MM.1S (cell line): ENCODE measurements around the gene KIAA0930.

Source experiments
- DNase-seq: peaks from one replicate; pipeline ENCODE4 v3.0.0-alpha.2; 2015
- H2AFZ ChIP-seq: fragments of 300-600 bp; sonication (generic); 2 replicates; pipeline ENCODE4 v1.6.0; 2016; ENCODE audit warnings: antibody characterized with exemption, low read length
- H3F3A ChIP-seq: fragments of 300-600 bp; sonication (generic); 2 replicates; pipeline ENCODE4 v1.6.1; 2016; ENCODE audit warnings: mild to moderate bottlenecking, antibody characterized with exemption, low read length, moderate library complexity, mixed read lengths; ENCODE audit not compliant: insufficient read depth
- H3K27ac ChIP-seq: fragments of 300-600 bp; sonication (generic); 2 replicates; pipeline ENCODE4 v1.5.1; 2016; ENCODE audit warnings: mild to moderate bottlenecking, low read length
- H3K27me3 ChIP-seq: fragments of 300-600 bp; sonication (generic); replicated peaks from 2 replicates; pipeline ENCODE4 v1.6.0; 2016; ENCODE audit warnings: low read length; ENCODE audit not compliant: insufficient read depth
- H3K36me3 ChIP-seq: fragments of 300-600 bp; sonication (generic); replicated peaks from 2 replicates; pipeline ENCODE4 v1.6.1; 2016; ENCODE audit warnings: mild to moderate bottlenecking, low read length, mixed read lengths; ENCODE audit not compliant: insufficient read depth
- H3K4me1 ChIP-seq: fragments of 300-600 bp; sonication (generic); 2 replicates; pipeline ENCODE4 v1.6.1; 2016; ENCODE audit warnings: low read length, mixed read lengths
- H3K4me2 ChIP-seq: fragments of 300-600 bp; sonication (generic); 2 replicates; pipeline ENCODE4 v1.6.0; 2016; ENCODE audit warnings: low read depth, low read length
- H3K4me3 ChIP-seq: fragments of 300-600 bp; sonication (generic); 2 replicates; pipeline ENCODE4 v1.5.1; 2016; ENCODE audit warnings: low read length, mixed read lengths
- H3K79me2 ChIP-seq: fragments of 300-600 bp; sonication (generic); 2 replicates; pipeline ENCODE4 v1.6.1; 2016; ENCODE audit warnings: mixed run types, low read length, mixed read lengths
- H3K9ac ChIP-seq: fragments of 300-600 bp; sonication (generic); 2 replicates; pipeline ENCODE4 v1.6.1; 2016; ENCODE audit warnings: low read length, mixed read lengths
- H3K9me2 ChIP-seq: fragments of 300-600 bp; sonication (generic); replicated peaks from 2 replicates; pipeline ENCODE4 v1.6.1; 2016; ENCODE audit warnings: mild to moderate bottlenecking, low read length, mixed read lengths; ENCODE audit not compliant: insufficient read depth
- H3K9me3 ChIP-seq: fragments of 300-600 bp; sonication (generic); replicated peaks from 2 replicates; pipeline ENCODE4 v1.6.1; 2016; ENCODE audit warnings: mild to moderate bottlenecking, low read length, mixed read lengths; ENCODE audit not compliant: insufficient read depth
- H4K20me1 ChIP-seq: fragments of 300-600 bp; sonication (generic); 2 replicates; pipeline ENCODE4 v1.6.1; 2016; ENCODE audit warnings: mild to moderate bottlenecking, low read length, moderate library complexity, mixed read lengths; ENCODE audit not compliant: insufficient read depth
- CTCF ChIP-seq: fragments of 300-600 bp; sonication (generic); IDR thresholded peaks from 2 replicates; pipeline ENCODE4 v1.5.1; 2016; ENCODE audit warnings: antibody characterized with exemption, low read length, mixed read lengths
- EZH2 ChIP-seq: fragments of 300-600 bp; sonication (generic); optimal IDR thresholded peaks from 2 replicates; pipeline ENCODE3; 2017; ENCODE audit warnings: low read depth, mild to moderate bottlenecking, antibody characterized with exemption, low read length, mixed read lengths
- EZH2phosphoT487 ChIP-seq: fragments of 300-600 bp; sonication (generic); IDR thresholded peaks from 2 replicates; pipeline ENCODE4 v1.6.1; 2018; ENCODE audit warnings: antibody characterized with exemption, low read length

KIAA0930 gene

GRCh38 chr22:45284705-45285262 lies 44.1 kb upstream of the KIAA0930 start, which contains the start of gene UPK3A:
Gene UPK3A, plus strand, starts transcription at chr22:45284949. Its CDS starts 65 bp downstream, at chr22:45285014.
- peaks cover 4% of the 10 kb centered on the region; the same call in 1 of the 2 replicates for H3K4me1 ChIP-seq
- no peaks in the 10 kb centered on the region for H3F3A ChIP-seq
- no peak within 1 kb of the TSS for H3K9ac ChIP-seq
- H3K4me2 ChIP-seq, result peak within 1 kb of the TSS; percentile 79
- no peaks in the 10 kb centered on the region for H3K9me2 ChIP-seq
- H3K36me3 ChIP-seq, result no peaks in the 10 kb centered on the region
- peak within 1 kb of the TSS; percentile 46 for H3K4me3 ChIP-seq
- 0 out of 2 replicates have a peak within 1 kb of the TSS, but pooled peaks have one; percentile 39 for H2AFZ ChIP-seq
- peak; percentile 73 for DNase-seq
- no peak within 1 kb of the TSS for H3K27ac ChIP-seq
- no peaks in the 10 kb centered on the region for H3K9me3 ChIP-seq
- H3K27me3 ChIP-seq, result peaks cover 18% of the 10 kb centered on the region
- H3K79me2 ChIP-seq, result no peaks in the 10 kb centered on the region
- TF ChIP-seq CTCF (no peak), EZH2phosphoT487 (no peak), EZH2 (no peak)
- no peaks in the 10 kb centered on the region for H4K20me1 ChIP-seq

GRCh38 chr22:45281010-45281409 lies 40.3 kb upstream of the KIAA0930 start:
- H3K79me2 ChIP-seq, result no peaks in the 10 kb centered on the region
- H3K36me3 ChIP-seq, result no peaks in the 10 kb centered on the region
- peaks cover 18% of the 10 kb centered on the region for H3K27me3 ChIP-seq
- no peak for DNase-seq
- TF ChIP-seq CTCF (no peak), EZH2phosphoT487 (no peak), EZH2 (no peak)
- no peak overlapping the region for H3K27ac ChIP-seq
- no peak overlapping the region for H3K4me2 ChIP-seq
- H3F3A ChIP-seq, result no peaks in the 10 kb centered on the region
- H3K4me3 ChIP-seq, result no peak overlapping the region
- H3K9me3 ChIP-seq, result no peaks in the 10 kb centered on the region
- H3K9ac ChIP-seq, result no peak overlapping the region
- no peaks in the 10 kb centered on the region for H4K20me1 ChIP-seq
- no peak overlapping the region for H2AFZ ChIP-seq
- no peaks in the 10 kb centered on the region for H3K9me2 ChIP-seq
- peaks cover 4% of the 10 kb centered on the region; the same call in 1 of the 2 replicates for H3K4me1 ChIP-seq

- Histone ChIP-seq H3K27me3 (peaks cover 18% of the 10 kb centered on the region), H3K4me2 (no peak overlapping the region), H3K36me3 (no peaks in the 10 kb centered on the region), H3K79me2 (no peaks in the 10 kb centered on the region), H4K20me1 (no peaks in the 10 kb centered on the region), H3K9me3 (no peaks in the 10 kb centered on the region), H3K4me1 (peaks cover 4% of the 10 kb centered on the region; the same call in 1 of the 2 replicates), H3K27ac (no peak overlapping the region), H3F3A (no peaks in the 10 kb centered on the region), H3K9ac (no peak overlapping the region), H2AFZ (no peak overlapping the region), H3K4me3 (no peak overlapping the region), H3K9me2 (no peaks in the 10 kb centered on the region)
- no peak for DNase-seq
- TF ChIP-seq EZH2phosphoT487, result no peak
- no peak for TF ChIP-seq CTCF
Measured at GRCh38 chr22:45280587-45280980, 39.9 kb upstream of the KIAA0930 start.
